Measurements from ENCODE around the gene SGCD.

DNA sequence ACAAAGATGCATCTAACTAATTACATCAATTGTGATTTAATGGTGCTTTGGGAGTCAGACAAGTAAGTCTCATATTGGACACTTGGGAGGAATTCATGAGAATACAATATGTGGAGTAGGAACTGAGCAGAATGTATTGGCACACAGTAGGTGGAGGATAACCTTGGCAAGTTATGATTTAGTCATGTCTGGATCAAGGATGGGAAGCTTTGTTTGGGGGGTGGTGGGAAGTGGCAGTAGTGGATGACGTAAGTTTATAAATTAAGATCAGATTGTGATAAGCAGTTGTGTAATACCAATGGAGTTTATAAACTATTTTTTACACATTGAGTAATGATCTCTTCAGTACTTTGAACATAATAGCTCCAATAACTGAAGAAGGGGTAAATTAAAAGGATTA lies 67.0 kb downstream of the SGCD start:
- TF ChIP-seq, protein P1, sequence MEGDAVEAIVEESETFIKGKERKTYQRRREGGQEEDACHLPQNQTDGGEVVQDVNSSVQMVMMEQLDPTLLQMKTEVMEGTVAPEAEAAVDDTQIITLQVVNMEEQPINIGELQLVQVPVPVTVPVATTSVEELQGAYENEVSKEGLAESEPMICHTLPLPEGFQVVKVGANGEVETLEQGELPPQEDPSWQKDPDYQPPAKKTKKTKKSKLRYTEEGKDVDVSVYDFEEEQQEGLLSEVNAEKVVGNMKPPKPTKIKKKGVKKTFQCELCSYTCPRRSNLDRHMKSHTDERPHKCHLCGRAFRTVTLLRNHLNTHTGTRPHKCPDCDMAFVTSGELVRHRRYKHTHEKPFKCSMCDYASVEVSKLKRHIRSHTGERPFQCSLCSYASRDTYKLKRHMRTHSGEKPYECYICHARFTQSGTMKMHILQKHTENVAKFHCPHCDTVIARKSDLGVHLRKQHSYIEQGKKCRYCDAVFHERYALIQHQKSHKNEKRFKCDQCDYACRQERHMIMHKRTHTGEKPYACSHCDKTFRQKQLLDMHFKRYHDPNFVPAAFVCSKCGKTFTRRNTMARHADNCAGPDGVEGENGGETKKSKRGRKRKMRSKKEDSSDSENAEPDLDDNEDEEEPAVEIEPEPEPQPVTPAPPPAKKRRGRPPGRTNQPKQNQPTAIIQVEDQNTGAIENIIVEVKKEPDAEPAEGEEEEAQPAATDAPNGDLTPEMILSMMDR (conservative IDR thresholded peaks at IDR 0.05; ENCODE audit: low read length): no peak
- TF ChIP-seq EZH2phosphoT487 (IDR thresholded peaks at IDR 0.05; ENCODE audit: borderline replicate concordance): no peak

All from Loucy (cell line).